Mesothelial cell of epicardium (in vitro differentiated cells): Measurements from ENCODE around the gene RRBP1. TPM values are rescaled to one million over a fixed set of nuclear protein-coding genes. Genes with fewer than 3 reads are reported as not detected.

Experiments used
- DNase-seq, 2 experiments: peaks; one replicate each; pipeline ENCODE4 v3.0.0; 2021; ENCODE audit warnings: low spot score in 2 of 2; ENCODE audit not compliant: unreplicated experiment in 2 of 2
- H3K27ac Mint-ChIP-seq: 2 replicates; pipeline ENCODE4 v1.8.0; 2021; ENCODE audit warnings: mixed read lengths
- H3K27me3 Mint-ChIP-seq: 2 replicates; pipeline ENCODE4 v1.8.0; 2021; ENCODE audit warnings: low read depth, mixed read lengths
- H3K36me3 Mint-ChIP-seq: 2 replicates; pipeline ENCODE4 v1.8.0; 2021; ENCODE audit warnings: mixed read lengths
- H3K4me1 Mint-ChIP-seq: 2 replicates; pipeline ENCODE4 v1.8.0; 2021; ENCODE audit warnings: mixed read lengths
- H3K4me3 Mint-ChIP-seq: 2 replicates; pipeline ENCODE4 v1.8.0; 2021; ENCODE audit warnings: mild to moderate bottlenecking, moderate library complexity, mixed read lengths
- H3K9me3 Mint-ChIP-seq: 2 replicates; pipeline ENCODE4 v1.8.0; 2021; ENCODE audit warnings: mixed read lengths
- CTCF ChIP-seq: fragments of 200-600 bp; sonication (generic); IDR thresholded peaks from one replicate; pipeline ENCODE4 v1.5.0; 2021; ENCODE audit warnings: antibody characterized with exemption; ENCODE audit not compliant: unreplicated experiment
- total RNA-seq: library from RNA; stranded (reverse); gene quantifications from 3 replicates; pipeline ENCODE4 v1.2.1, GENCODE V29; 2021

Gene RRBP1
- total RNA-seq, 1 donor from 2014 or later, result 211 TPM

- no peak overlapping the region for H3K27ac Mint-ChIP-seq
- H3K4me3 Mint-ChIP-seq, result no peak overlapping the region
- H3K4me1 Mint-ChIP-seq, result peaks cover 29% of the 10 kb centered on the region
- DNase-seq, result no peak
- no peaks in the 10 kb centered on the region for H3K36me3 Mint-ChIP-seq
- no peaks in the 10 kb centered on the region for H3K27me3 Mint-ChIP-seq
- H3K9me3 Mint-ChIP-seq, result no peaks in the 10 kb centered on the region
- TF ChIP-seq CTCF, result no peak
Observed at GRCh38 chr20:17647391-17648314, 34.4 kb downstream of the RRBP1 start.

GRCh38 chr20:17646961-17647301 is 35.1 kb downstream of the RRBP1 start:
- peaks cover 29% of the 10 kb centered on the region for H3K4me1 Mint-ChIP-seq
- no peaks in the 10 kb centered on the region for H3K9me3 Mint-ChIP-seq
- no peak overlapping the region for H3K4me3 Mint-ChIP-seq
- DNase-seq, result peak in 1 of 2 experiments; percentile 3
- TF ChIP-seq CTCF, result no peak
- no peaks in the 10 kb centered on the region for H3K27me3 Mint-ChIP-seq
- H3K27ac Mint-ChIP-seq, result no peak overlapping the region
- H3K36me3 Mint-ChIP-seq, result no peaks in the 10 kb centered on the region

DNA sequence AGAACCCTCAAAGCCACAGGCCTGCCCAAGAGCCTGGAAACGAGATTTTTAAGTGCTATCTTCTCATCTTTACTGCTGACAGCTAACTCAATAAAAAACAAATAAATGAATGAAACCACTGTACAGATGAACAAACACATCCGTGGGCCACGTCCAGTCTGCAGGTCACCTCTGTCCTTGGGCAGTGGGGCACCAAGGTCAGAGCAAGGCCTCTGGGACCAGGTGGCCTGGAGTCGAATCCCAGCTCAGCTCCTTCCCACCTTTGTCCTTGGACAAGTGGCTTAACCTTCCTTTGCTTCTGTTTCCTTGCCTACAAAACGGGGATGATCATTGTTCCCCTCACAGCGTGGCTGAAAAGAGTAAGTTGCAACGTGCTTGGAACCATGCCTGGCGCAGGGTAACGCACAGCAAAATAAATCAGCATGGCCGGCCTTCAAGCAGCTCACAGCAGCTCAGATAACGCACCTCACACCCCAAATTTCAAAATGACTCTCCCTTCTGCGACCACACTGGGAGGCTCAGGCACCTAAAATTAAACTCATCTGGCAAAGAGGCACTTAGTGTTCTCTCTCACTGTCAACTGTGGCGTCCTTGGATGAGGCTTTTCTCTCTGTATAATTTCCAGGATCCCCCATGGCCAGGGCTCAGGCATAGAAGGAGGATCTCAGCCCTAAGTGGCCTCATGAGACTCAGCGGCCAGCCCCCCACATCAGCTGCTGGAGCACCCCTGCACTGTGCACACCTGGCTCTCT is 35.7 kb downstream of the RRBP1 start:
- peak in 1 of 2 experiments; percentile 1 for DNase-seq
- Mint-ChIP-seq H3K27me3 (no peaks in the 10 kb centered on the region), H3K27ac (peak overlapping the region; percentile 81), H3K36me3 (no peaks in the 10 kb centered on the region), H3K9me3 (no peaks in the 10 kb centered on the region), H3K4me3 (no peak overlapping the region), H3K4me1 (peaks cover 29% of the 10 kb centered on the region)
- TF ChIP-seq CTCF, result no peak

- TF ChIP-seq CTCF, result no peak
- H3K4me1 Mint-ChIP-seq, result peaks cover 24% of the 10 kb centered on the region
Observed at GRCh38 chr20:17645546-17646208, 36.4 kb downstream of the RRBP1 start.

GRCh38 chr20:17645010-17645409 is 37.0 kb downstream of the RRBP1 start:
- peak overlapping the region; percentile 39 for H3K27ac Mint-ChIP-seq
- DNase-seq, result no peak
- no peaks in the 10 kb centered on the region for H3K27me3 Mint-ChIP-seq

More at GRCh38 chr20:17645546-17646208, 36.4 kb downstream of the RRBP1 start:
- no peaks in the 10 kb centered on the region for H3K9me3 Mint-ChIP-seq
- no peak for DNase-seq
- H3K27me3 Mint-ChIP-seq, result no peaks in the 10 kb centered on the region
- H3K4me3 Mint-ChIP-seq, result no peak overlapping the region
- no peaks in the 10 kb centered on the region for H3K36me3 Mint-ChIP-seq
- no peak overlapping the region for H3K27ac Mint-ChIP-seq

More at GRCh38 chr20:17645010-17645409, 37.0 kb downstream of the RRBP1 start:
- Mint-ChIP-seq H3K9me3 (no peaks in the 10 kb centered on the region), H3K4me1 (peaks cover 24% of the 10 kb centered on the region), H3K36me3 (no peaks in the 10 kb centered on the region), H3K4me3 (no peak overlapping the region)
- TF ChIP-seq CTCF, result no peak
